AG09319 (cell line): ENCODE results near the gene TRDMT1.

Experiments
- DNase-seq: peaks from one replicate; pipeline ENCODE4 v3.0.0-alpha.2; 2010; ENCODE audit warnings: low read depth; ENCODE audit errors: extremely low read depth
- TF ChIP-seq, protein P1 (sequence below): IDR thresholded peaks from 2 replicates; pipeline ENCODE4 v1.5.1; 2011; ENCODE audit warnings: low read depth, mild to moderate bottlenecking, inconsistent platforms, low read length, moderate library complexity

Gene TRDMT1, protein sequence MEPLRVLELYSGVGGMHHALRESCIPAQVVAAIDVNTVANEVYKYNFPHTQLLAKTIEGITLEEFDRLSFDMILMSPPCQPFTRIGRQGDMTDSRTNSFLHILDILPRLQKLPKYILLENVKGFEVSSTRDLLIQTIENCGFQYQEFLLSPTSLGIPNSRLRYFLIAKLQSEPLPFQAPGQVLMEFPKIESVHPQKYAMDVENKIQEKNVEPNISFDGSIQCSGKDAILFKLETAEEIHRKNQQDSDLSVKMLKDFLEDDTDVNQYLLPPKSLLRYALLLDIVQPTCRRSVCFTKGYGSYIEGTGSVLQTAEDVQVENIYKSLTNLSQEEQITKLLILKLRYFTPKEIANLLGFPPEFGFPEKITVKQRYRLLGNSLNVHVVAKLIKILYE

DNA sequence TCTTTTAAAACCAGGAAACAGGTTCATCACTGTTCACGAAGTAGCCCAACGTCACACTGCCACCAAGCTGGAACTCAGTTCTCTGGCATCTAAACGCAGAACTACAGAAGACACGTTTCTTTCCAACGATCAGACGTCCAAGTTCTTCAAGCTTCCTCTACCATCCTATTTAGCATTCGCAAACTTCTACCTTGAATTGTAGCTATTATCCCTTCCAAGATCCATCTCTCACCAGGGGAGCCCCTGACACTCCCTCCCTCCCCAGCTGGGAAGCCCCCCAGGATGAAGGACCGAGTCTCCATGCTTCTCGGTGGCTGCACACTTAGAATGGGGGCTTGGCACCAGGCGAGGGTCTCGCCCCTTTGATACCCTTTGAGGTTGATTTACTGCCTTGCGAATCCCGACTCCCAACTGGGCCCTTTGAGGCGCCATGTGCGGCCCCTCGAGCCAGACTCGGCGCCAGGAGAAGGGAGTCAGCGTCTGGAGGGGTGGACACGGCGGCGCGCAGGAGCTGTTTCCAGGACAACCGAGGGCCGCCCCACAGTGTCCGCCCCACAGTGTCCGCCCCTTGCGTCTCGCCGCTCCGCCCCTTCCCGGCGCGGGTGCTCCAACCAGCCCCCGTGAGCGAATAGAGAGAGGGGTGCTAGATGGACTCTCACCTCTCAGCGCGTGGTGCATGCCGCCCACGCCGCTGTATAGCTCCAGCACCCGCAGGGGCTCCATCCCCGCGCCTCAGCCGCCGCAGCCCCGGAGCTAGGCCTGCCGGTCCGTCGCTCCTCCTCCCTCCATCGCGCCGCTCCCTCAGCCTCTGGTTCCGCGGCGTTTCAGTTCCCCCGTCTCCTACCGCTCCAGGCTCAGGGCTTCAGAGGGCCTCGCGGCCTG lies at the start of gene TRDMT1:
TSS of gene TRDMT1 (minus strand) at position 761 of the 882 bp plus-strand sequence. CDS start at position 723, 38 bp downstream.
- peak; percentile 74 for DNase-seq
- TF ChIP-seq, protein P1, sequence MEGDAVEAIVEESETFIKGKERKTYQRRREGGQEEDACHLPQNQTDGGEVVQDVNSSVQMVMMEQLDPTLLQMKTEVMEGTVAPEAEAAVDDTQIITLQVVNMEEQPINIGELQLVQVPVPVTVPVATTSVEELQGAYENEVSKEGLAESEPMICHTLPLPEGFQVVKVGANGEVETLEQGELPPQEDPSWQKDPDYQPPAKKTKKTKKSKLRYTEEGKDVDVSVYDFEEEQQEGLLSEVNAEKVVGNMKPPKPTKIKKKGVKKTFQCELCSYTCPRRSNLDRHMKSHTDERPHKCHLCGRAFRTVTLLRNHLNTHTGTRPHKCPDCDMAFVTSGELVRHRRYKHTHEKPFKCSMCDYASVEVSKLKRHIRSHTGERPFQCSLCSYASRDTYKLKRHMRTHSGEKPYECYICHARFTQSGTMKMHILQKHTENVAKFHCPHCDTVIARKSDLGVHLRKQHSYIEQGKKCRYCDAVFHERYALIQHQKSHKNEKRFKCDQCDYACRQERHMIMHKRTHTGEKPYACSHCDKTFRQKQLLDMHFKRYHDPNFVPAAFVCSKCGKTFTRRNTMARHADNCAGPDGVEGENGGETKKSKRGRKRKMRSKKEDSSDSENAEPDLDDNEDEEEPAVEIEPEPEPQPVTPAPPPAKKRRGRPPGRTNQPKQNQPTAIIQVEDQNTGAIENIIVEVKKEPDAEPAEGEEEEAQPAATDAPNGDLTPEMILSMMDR, result no peak; the same call in 1 of the 2 replicates

DNA sequence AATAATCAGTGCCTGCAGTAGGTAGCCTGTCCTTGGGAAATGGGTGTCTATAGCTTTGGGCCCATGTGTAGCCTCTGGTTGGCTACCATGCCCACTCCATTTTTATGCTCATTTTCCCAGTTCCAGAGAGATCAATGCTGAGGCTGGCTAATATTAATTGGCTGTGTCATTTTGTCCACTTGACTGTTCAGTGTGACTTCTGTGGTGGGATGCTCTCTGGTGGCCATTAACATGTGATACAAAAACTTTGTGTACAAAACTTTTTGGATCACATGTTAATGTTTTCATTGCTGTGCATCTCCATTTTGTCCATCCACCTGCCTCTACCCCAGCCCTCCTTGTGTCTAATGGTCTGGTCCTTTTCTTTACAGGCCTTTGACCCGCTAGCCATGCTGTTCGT lies 49.3 kb upstream of the TRDMT1 start:
- DNase-seq, result no peak
- TF ChIP-seq, protein P1, result no peak

DNA sequence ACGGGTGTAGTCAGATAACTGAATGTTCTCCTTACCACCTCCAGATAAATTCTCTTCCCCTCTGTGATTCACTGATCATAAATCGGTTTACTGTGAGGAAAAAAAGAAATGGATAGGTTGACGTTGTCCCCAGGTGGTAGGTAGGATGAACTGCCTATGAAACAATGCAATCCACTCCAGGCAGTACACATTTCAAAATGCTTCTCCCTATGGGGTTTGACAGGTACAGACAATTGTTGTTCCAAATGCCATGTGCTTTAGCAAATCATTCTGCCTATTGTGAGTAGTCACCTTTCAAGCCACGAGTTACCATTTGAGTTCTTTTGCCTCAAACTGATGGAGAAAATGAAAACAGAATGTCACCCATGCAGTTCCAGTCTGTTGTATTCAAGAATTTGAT lies 48.3 kb upstream of the TRDMT1 start:
- TF ChIP-seq, protein P1, result peak; percentile 46
- no peak for DNase-seq

DNA sequence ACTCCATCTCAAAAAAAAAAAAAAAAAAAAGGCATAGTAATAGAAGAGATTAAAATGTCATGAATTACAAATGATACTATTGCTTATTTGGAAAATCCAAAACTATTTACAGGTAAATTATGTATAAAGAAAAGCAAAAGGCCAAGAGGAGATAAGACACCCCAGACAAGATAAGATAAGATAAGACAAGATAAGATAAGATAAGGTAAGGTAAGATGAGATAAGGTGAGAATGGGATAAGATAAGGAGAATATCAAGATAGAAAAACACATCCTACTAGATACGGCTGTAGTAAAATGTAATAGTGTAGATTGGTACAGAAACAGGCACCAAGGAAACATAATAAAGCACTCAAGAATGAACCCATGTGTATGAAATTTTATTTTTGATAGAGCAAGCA lies 47.5 kb upstream of the TRDMT1 start:
- TF ChIP-seq, protein P1, result no peak
- DNase-seq, result no peak

DNA sequence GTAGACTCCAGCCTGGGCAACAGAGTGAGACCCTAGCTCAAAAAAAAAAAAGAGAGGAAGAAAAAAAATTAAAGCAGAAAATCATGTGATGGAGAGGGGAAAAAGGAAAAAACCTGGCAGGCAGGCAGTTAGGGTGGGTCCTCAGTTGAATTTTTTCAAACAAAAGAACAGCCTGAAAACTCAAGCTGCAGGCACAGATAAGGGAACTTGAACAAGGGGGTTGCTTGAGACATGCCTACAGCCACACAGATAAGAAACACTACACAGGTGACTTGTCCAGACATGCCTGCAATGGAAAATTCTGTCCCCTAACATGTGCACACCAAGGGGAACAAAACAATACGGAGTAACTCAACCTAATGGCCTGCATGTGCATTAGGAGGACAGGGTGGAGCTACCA lies 45.7 kb upstream of the TRDMT1 start:
- no peak for DNase-seq
- TF ChIP-seq, protein P1, result no peak

DNA sequence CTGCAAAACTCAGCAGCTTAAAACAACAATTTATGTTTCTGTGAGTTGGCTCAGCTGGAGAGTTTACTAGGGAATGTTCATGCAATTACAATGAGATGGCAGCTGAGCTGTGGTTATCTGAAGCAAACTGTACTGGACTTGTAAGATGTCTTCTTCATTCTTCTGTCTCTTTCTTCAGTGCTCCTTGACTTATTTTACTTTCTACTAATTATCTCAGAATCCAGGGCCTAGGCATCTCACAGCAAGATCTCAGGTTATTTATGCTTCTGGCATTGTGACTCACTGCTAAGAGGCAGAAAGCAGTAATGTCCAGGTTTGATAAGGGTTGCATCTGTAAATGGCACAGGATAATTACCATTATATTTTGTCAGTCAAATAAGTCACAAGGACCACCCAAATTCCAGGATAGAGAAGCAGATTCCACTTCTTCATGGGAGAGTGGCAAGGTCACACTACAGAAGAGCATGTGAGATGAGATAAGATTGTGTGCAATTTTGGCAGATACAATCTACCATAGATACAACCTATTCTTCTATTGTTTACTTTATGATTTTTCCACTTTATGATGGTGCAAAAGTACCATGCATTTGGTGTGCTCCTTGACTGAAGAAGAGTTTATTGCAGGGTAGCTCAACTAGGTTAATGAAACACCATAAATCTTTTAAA lies 43.4 kb upstream of the TRDMT1 start:
- TF ChIP-seq, protein P1, result no peak
- DNase-seq, result no peak
